Left ventricle myocardium inferior (tissue), 1 donor: ENCODE measurements around the gene THEMIS2. TPM values are rescaled to one million over a fixed set of nuclear protein-coding genes. Genes with fewer than 3 reads are reported as not detected.

Source experiments
- DNase-seq: peaks from one replicate; pipeline ENCODE4 v3.0.0-alpha.2; 2020
- H3K27ac ChIP-seq: fragments of 200-600 bp; replicated peaks from 2 replicates; pipeline ENCODE4 v1.8.0; 2021
- H3K27me3 ChIP-seq: fragments of 200-600 bp; 2 replicates; pipeline ENCODE4 v1.8.0; 2021; ENCODE audit warnings: low read depth
- H3K36me3 ChIP-seq: fragments of 200-600 bp; 2 replicates; pipeline ENCODE4 v1.8.0; 2021
- H3K4me1 ChIP-seq: fragments of 200-600 bp; 2 replicates; pipeline ENCODE4 v1.8.0; 2021
- H3K4me3 ChIP-seq: fragments of 200-600 bp; 2 replicates; pipeline ENCODE4 v1.8.0; 2021; ENCODE audit warnings: mild to moderate bottlenecking, moderate library complexity
- H3K9me3 ChIP-seq: fragments of 200-600 bp; replicated peaks from 2 replicates; pipeline ENCODE4 v1.8.0; 2021
- CTCF ChIP-seq: fragments of 200-600 bp; IDR thresholded peaks from 2 replicates; pipeline ENCODE4 v1.8.0; 2021; ENCODE audit warnings: antibody characterized with exemption, mild to moderate bottlenecking, borderline replicate concordance
- intact Hi-C: fragments of 100-400 bp; cut with micrococcal nuclease; formaldehyde crosslinking; loops from one replicate; pipeline ENCODE4 v1.11.0; 2022
- total RNA-seq: library from RNA; stranded (reverse); fragmentation: NEBNext Ultra II Directional; extraction: Animal tissue kit (Norgen Biotek cat#: 25700); gene quantifications from one replicate; pipeline ENCODE4 v1.2.1, GENCODE V29; 2021
- donor health status: DM: no; HTN: yes; CAD: no; lungs with severe emphysema.

THEMIS2 gene
- total RNA-seq, 1 donor from 2014 or later, result 4.9 TPM

GRCh38 chr1:27858949-27859576 is 13.3 kb upstream of the THEMIS2 start:
- H3K27me3 ChIP-seq, result no peaks in the 10 kb centered on the region
- H3K27ac ChIP-seq, result no peak overlapping the region
- intact Hi-C loops, result no loop called here
- TF ChIP-seq CTCF, result no peak
- no peak for DNase-seq
- no peaks in the 10 kb centered on the region for H3K9me3 ChIP-seq
- no peaks in the 10 kb centered on the region for H3K36me3 ChIP-seq
- H3K4me1 ChIP-seq, result peaks cover 19% of the 10 kb centered on the region
- no peak overlapping the region for H3K4me3 ChIP-seq

GRCh38 chr1:27861436-27861835 is 10.9 kb upstream of the THEMIS2 start:
- Histone ChIP-seq H3K36me3 (no peaks in the 10 kb centered on the region), H3K4me1 (peaks cover 19% of the 10 kb centered on the region)

DNA sequence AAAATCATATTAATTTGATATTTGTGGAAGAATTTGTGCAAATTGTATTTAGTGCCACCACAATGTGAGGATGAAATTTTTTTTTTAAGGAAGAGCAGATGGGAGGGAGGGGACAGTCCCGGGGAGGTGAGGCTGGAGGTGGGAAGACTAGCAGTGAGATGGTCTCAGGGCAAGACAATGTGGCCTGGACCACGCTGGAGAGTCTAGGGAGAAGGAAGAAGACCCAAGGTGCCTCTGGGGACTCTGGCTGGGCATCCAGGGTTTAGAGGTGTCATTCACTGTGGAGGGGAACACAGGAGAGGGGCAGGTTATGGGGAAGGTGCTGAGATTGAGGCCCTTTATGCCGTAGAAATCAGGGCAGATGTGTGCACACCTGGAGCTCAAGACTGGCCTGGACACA is 10.3 kb upstream of the THEMIS2 start:
- peaks cover 19% of the 10 kb centered on the region for H3K4me1 ChIP-seq
- no peak for TF ChIP-seq CTCF
- intact Hi-C loops, result no loop called here
- H3K36me3 ChIP-seq, result no peaks in the 10 kb centered on the region
- DNase-seq, result no peak
- no peaks in the 10 kb centered on the region for H3K27me3 ChIP-seq
- no peaks in the 10 kb centered on the region for H3K9me3 ChIP-seq
- H3K4me3 ChIP-seq, result no peak overlapping the region
- H3K27ac ChIP-seq, result peak overlapping the region; percentile 52

More at GRCh38 chr1:27861436-27861835, 10.9 kb upstream of the THEMIS2 start:
- TF ChIP-seq CTCF, result no peak
- no peaks in the 10 kb centered on the region for H3K9me3 ChIP-seq
- H3K27ac ChIP-seq, result no peak overlapping the region
- no peaks in the 10 kb centered on the region for H3K27me3 ChIP-seq
- no peak for DNase-seq
- intact Hi-C loops, result no loop called here
- H3K4me3 ChIP-seq, result no peak overlapping the region

- H3K36me3 ChIP-seq, result no peaks in the 10 kb centered on the region
- peaks cover 19% of the 10 kb centered on the region for H3K4me1 ChIP-seq
- DNase-seq, result peak; percentile 49
- no peaks in the 10 kb centered on the region for H3K27me3 ChIP-seq
- no peak overlapping the region for H3K4me3 ChIP-seq
- intact Hi-C loops, result no loop called here
- H3K9me3 ChIP-seq, result no peaks in the 10 kb centered on the region
- no peak for TF ChIP-seq CTCF
- H3K27ac ChIP-seq, result peak overlapping the region; percentile 52
Observed at GRCh38 chr1:27862671-27863537, 9.4 kb upstream of the THEMIS2 start.

DNA sequence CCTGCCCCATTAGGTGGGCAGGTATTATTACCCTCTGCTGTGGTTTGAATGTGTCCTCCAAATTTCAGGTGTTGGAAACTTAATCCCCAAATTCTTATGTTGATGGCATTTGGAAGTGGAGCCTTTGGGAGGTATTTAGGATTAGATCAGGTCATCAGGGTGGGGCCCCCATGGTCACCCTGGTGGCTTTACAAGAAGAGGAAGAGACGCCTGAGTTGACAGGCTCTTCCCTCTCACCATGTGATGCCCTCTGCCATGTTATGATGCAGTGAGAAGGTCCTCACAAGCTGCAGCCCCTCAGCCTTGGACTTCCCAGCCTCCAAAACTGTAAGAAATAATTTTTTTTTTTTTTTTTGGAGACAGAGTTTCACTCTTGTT is 8.8 kb upstream of the THEMIS2 start:
- no peak for DNase-seq
- Histone ChIP-seq H3K4me3 (no peak overlapping the region), H3K36me3 (no peaks in the 10 kb centered on the region), H3K27ac (peak overlapping the region; percentile 52), H3K27me3 (no peaks in the 10 kb centered on the region), H3K9me3 (no peaks in the 10 kb centered on the region), H3K4me1 (peaks cover 13% of the 10 kb centered on the region)
- no peak for TF ChIP-seq CTCF
- intact Hi-C loops, result no loop called here
